HG03558 (cell line): ENCODE data around the gene ARHGAP29.

Experiments used
- ATAC-seq: cut with Tn5 transposase; IDR thresholded peaks from one replicate; pipeline ENCODE4 v1.9.1; 2021; ENCODE audit warnings: moderate number of reproducible peaks; ENCODE audit not compliant: unreplicated experiment; ENCODE audit errors: extremely low read depth

ARHGAP29 gene

GRCh38 chr1:94125551-94126514, 111.6 kb downstream of the ARHGAP29 start:
- no peak for ATAC-seq

GRCh38 chr1:94124538-94124937, 112.8 kb downstream of the ARHGAP29 start:
- ATAC-seq: no peak

DNA sequence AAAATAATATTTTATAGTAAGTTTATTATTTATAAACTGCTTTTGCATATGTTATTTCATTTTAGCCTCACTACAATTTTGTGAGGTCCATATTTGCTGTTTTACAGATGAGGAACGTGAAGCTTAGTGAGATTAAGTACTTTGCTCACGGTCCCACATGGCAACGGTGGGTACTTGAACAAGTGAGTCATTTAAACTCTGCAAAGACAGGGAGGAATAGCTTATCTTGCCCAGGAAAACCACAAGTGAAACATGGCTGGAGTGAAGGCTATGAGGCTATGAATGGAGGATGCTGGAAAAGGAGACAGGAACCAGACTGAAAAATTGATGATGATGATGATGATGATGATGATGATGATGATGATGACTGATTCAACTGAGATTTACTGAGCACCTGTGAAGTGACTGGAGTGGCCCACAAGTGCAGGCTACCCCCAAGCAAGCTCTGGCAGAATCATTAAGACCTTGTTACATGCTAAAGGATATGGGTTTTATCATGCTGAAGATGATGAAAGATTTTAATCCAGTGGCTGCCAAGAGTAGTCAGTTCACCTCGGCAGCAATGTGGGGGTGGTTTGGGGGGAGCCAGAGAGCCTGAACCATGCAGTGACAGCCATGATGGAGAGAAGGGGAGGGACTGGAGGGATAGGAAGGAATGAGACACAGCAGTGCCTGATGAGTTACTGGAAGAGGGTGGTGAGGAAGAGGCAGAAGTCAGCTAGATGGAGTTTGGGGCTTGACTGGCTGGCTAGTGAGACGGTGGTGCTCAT, 115.0 kb downstream of the ARHGAP29 start:
- ATAC-seq: no peak
